GM18526 (cell line): ENCODE results near the gene ST3GAL2.

Source experiments
- POLR2A ChIP-seq: IDR thresholded peaks from 3 replicates; pipeline ENCODE4 v1.6.1; 2011; ENCODE audit not compliant: insufficient read length; ENCODE audit errors: extremely low read depth

ST3GAL2 gene

GRCh38 chr16:70359552-70359951 is 79.3 kb downstream of the ST3GAL2 start:
- TF ChIP-seq POLR2A, result no peak

GRCh38 chr16:70349783-70350182 is 89.1 kb downstream of the ST3GAL2 start:
- no peak for TF ChIP-seq POLR2A

- no peak for TF ChIP-seq POLR2A
Observed at GRCh38 chr16:70348991-70349390, 89.9 kb downstream of the ST3GAL2 start.

GRCh38 chr16:70345840-70346239 is 93.1 kb downstream of the ST3GAL2 start:
- no peak for TF ChIP-seq POLR2A

- TF ChIP-seq POLR2A, result no peak
Observed at GRCh38 chr16:70342016-70342415, 96.9 kb downstream of the ST3GAL2 start.

GRCh38 chr16:70341600-70341999 is 97.3 kb downstream of the ST3GAL2 start:
- TF ChIP-seq POLR2A, result no peak

GRCh38 chr16:70337814-70338213 is 101.1 kb downstream of the ST3GAL2 start:
- no peak for TF ChIP-seq POLR2A

GRCh38 chr16:70331588-70332358 is 107.1 kb downstream of the ST3GAL2 start:
- no peak for TF ChIP-seq POLR2A

- no peak for TF ChIP-seq POLR2A
Observed at GRCh38 chr16:70331091-70331490, 107.8 kb downstream of the ST3GAL2 start.
